Muscle of leg (tissue), 9 donors: ENCODE results near the gene NUCB1. TPM values are rescaled to one million over a fixed set of nuclear protein-coding genes. Genes with fewer than 3 reads are reported as not detected.

ENCODE experiments used
- polyA plus RNA-seq, 8 donors: library from polyadenylated mRNA; unstranded; fragments of 120-200 nt; gene quantifications; one replicate each; pipeline versions ENCODE4 v1.2.1 to v1.2.3, GENCODE V29; 2013; ENCODE audit warnings: inconsistent platforms in 1 of 8, low replicate concordance in 1 of 8; ENCODE audit not compliant: insufficient read length in 8 of 8, insufficient read depth in 1 of 8
- total RNA-seq: library from RNA; stranded (reverse); fragments of 120-200 nt; gene quantifications from one replicate; pipeline ENCODE4 v1.2.4, GENCODE V29; 2013

Gene NUCB1
- total and polyA plus RNA-seq, 9 donors: 97.3 to 216 (median 175) TPM

Other genes starting within 250 kb of the NUCB1 start
- 0.18 TPM for gene NTN5, start 227.3 kb upstream of the NUCB1 start, total RNA-seq
- gene NTN5, start 227.3 kb upstream of the NUCB1 start, polyA plus RNA-seq: 1 to 10 TPM in 7 of 8 donors, under 1 TPM in 1; 0.64 to 8.5 (median 2.2) TPM
- not detected for gene FUT2, start 204.3 kb upstream of the NUCB1 start, total RNA-seq
- 1 to 10 TPM in 4 of 8 donors, under 1 TPM in 4; 0.53 to 3.8 (median 0.95) TPM for gene FUT2, start 204.3 kb upstream of the NUCB1 start, polyA plus RNA-seq
- gene MAMSTR, start 180.6 kb upstream of the NUCB1 start, total RNA-seq: 29.2 TPM
- 100 to 1,000 TPM in 4 of 8 donors, 10 to 100 TPM in 4; 59.8 to 160 (median 113) TPM for gene MAMSTR, start 180.6 kb upstream of the NUCB1 start, polyA plus RNA-seq
- 14.1 TPM for gene RASIP1, start 159.7 kb upstream of the NUCB1 start, total RNA-seq
- gene RASIP1, start 159.7 kb upstream of the NUCB1 start, polyA plus RNA-seq: 10 to 100 TPM; 17.6 to 27.7 (median 25.0) TPM
- 0.04 TPM for gene IZUMO1, start 153.4 kb upstream of the NUCB1 start, total RNA-seq
- gene IZUMO1, start 153.4 kb upstream of the NUCB1 start, polyA plus RNA-seq: 1 to 10 TPM in 2 of 8 donors, under 1 TPM in 6; 0.20 to 1.1 (median 0.85) TPM
- gene FUT1, start 147.7 kb upstream of the NUCB1 start, total RNA-seq: 1.1 TPM
- gene FUT1, start 147.7 kb upstream of the NUCB1 start, polyA plus RNA-seq: 1 to 10 TPM in 7 of 8 donors, under 1 TPM in 1; 0.75 to 1.5 (median 1.3) TPM
- gene FGF21, start 144.8 kb upstream of the NUCB1 start, total RNA-seq: not detected
- gene FGF21, start 144.8 kb upstream of the NUCB1 start, polyA plus RNA-seq: under 1 TPM in 1 of 8 donors, not detected in 7; 0.25 TPM
- 18.8 TPM for gene BCAT2, start 89.3 kb upstream of the NUCB1 start, total RNA-seq
- 10 to 100 TPM; 21.2 to 32.7 (median 24.6) TPM for gene BCAT2, start 89.3 kb upstream of the NUCB1 start, polyA plus RNA-seq
- 2.7 TPM for gene HSD17B14, start 63.8 kb upstream of the NUCB1 start, total RNA-seq
- gene HSD17B14, start 63.8 kb upstream of the NUCB1 start, polyA plus RNA-seq: 1 to 10 TPM; 1.9 to 8.3 (median 4.3) TPM
- gene PLEKHA4, start 31.7 kb upstream of the NUCB1 start, total RNA-seq: 18.7 TPM
- gene PLEKHA4, start 31.7 kb upstream of the NUCB1 start, polyA plus RNA-seq: 10 to 100 TPM; 34.9 to 59.0 (median 38.4) TPM
- 32.2 TPM for gene PPP1R15A, start 27.9 kb upstream of the NUCB1 start, total RNA-seq
- 10 to 100 TPM; 49.0 to 84.7 (median 57.3) TPM for gene PPP1R15A, start 27.9 kb upstream of the NUCB1 start, polyA plus RNA-seq
- 0.09 TPM for gene TULP2, start 1.6 kb upstream of the NUCB1 start, total RNA-seq
- under 1 TPM in 7 of 8 donors, not detected in 1; 0.13 to 0.88 (median 0.46) TPM for gene TULP2, start 1.6 kb upstream of the NUCB1 start, polyA plus RNA-seq
- 0.31 TPM for gene DHDH, start 33.4 kb downstream of the NUCB1 start, total RNA-seq
- gene DHDH, start 33.4 kb downstream of the NUCB1 start, polyA plus RNA-seq: 1 to 10 TPM in 1 of 8 donors, under 1 TPM in 7; 0.20 to 1.9 (median 0.42) TPM
- 27.1 TPM for gene BAX, start 54.6 kb downstream of the NUCB1 start, total RNA-seq
- gene BAX, start 54.6 kb downstream of the NUCB1 start, polyA plus RNA-seq: 10 to 100 TPM; 33.9 to 52.4 (median 44.7) TPM
- 786 TPM for gene FTL, start 65.0 kb downstream of the NUCB1 start, total RNA-seq
- gene FTL, start 65.0 kb downstream of the NUCB1 start, polyA plus RNA-seq: 100 to 1,000 TPM; 576 to 914 (median 741) TPM
- 43.8 TPM for gene GYS1, start 93.0 kb downstream of the NUCB1 start, total RNA-seq
- gene GYS1, start 93.0 kb downstream of the NUCB1 start, polyA plus RNA-seq: 10 to 100 TPM; 47.3 to 87.3 (median 65.3) TPM
- gene RUVBL2, start 93.6 kb downstream of the NUCB1 start, total RNA-seq: 63.8 TPM
- gene RUVBL2, start 93.6 kb downstream of the NUCB1 start, polyA plus RNA-seq: 10 to 100 TPM; 55.3 to 72.5 (median 66.9) TPM
- gene LHB, start 116.8 kb downstream of the NUCB1 start, total RNA-seq: not detected
- gene LHB, start 116.8 kb downstream of the NUCB1 start, polyA plus RNA-seq: not detected
- 0.22 TPM for gene CGB3, start 124.0 kb downstream of the NUCB1 start, total RNA-seq
- gene CGB3, start 124.0 kb downstream of the NUCB1 start, polyA plus RNA-seq: under 1 TPM in 2 of 8 donors, not detected in 6; 0.57 to 0.60 TPM
- gene CGB2, start 131.6 kb downstream of the NUCB1 start, total RNA-seq: not detected
- under 1 TPM in 1 of 8 donors, not detected in 7; 0.27 TPM for gene CGB2, start 131.6 kb downstream of the NUCB1 start, polyA plus RNA-seq
- not detected for gene CGB1, start 136.6 kb downstream of the NUCB1 start, total RNA-seq
- not detected for gene CGB1, start 136.6 kb downstream of the NUCB1 start, polyA plus RNA-seq
- 0.40 TPM for gene CGB5, start 143.5 kb downstream of the NUCB1 start, total RNA-seq
- 1 to 10 TPM in 1 of 8 donors, under 1 TPM in 2, not detected in 5; 0.23 to 1.4 (median 0.63) TPM for gene CGB5, start 143.5 kb downstream of the NUCB1 start, polyA plus RNA-seq
- 0.31 TPM for gene CGB8, start 148.8 kb downstream of the NUCB1 start, total RNA-seq
- under 1 TPM in 4 of 8 donors, not detected in 4; 0.20 to 0.58 (median 0.25) TPM for gene CGB8, start 148.8 kb downstream of the NUCB1 start, polyA plus RNA-seq
- 0.53 TPM for gene CGB7, start 157.4 kb downstream of the NUCB1 start, total RNA-seq
- gene CGB7, start 157.4 kb downstream of the NUCB1 start, polyA plus RNA-seq: 1 to 10 TPM in 4 of 8 donors, under 1 TPM in 4; 0.34 to 1.4 (median 0.87) TPM
- 1.6 TPM for gene NTF4, start 164.5 kb downstream of the NUCB1 start, total RNA-seq
- 1 to 10 TPM; 2.5 to 5.2 (median 3.6) TPM for gene NTF4, start 164.5 kb downstream of the NUCB1 start, polyA plus RNA-seq
- gene KCNA7, start 172.4 kb downstream of the NUCB1 start, total RNA-seq: 2.8 TPM
- 1 to 10 TPM; 4.4 to 8.1 (median 6.4) TPM for gene KCNA7, start 172.4 kb downstream of the NUCB1 start, polyA plus RNA-seq
- gene SNRNP70, start 185.1 kb downstream of the NUCB1 start, total RNA-seq: 157 TPM
- gene SNRNP70, start 185.1 kb downstream of the NUCB1 start, polyA plus RNA-seq: 100 to 1,000 TPM; 173 to 276 (median 221) TPM
- gene LIN7B, start 214.1 kb downstream of the NUCB1 start, total RNA-seq: 11.6 TPM
- gene LIN7B, start 214.1 kb downstream of the NUCB1 start, polyA plus RNA-seq: 10 to 100 TPM in 6 of 8 donors, 1 to 10 TPM in 2; 9.6 to 14.4 (median 11.2) TPM
- 0.35 TPM for gene C19orf73, start 218.8 kb downstream of the NUCB1 start, total RNA-seq
- gene C19orf73, start 218.8 kb downstream of the NUCB1 start, polyA plus RNA-seq: 1 to 10 TPM in 2 of 8 donors, under 1 TPM in 6; 0.33 to 1.2 (median 0.72) TPM
- gene PPFIA3, start 219.2 kb downstream of the NUCB1 start, total RNA-seq: 5.5 TPM
- gene PPFIA3, start 219.2 kb downstream of the NUCB1 start, polyA plus RNA-seq: 10 to 100 TPM in 1 of 8 donors, 1 to 10 TPM in 7; 7.2 to 11.1 (median 8.3) TPM